ACC112 (cell line): Measurements from ENCODE around the gene NADSYN1.
"Not testable (repeated sequence)": the region's sequence is repeated elsewhere in the genome, so short reads cannot be mapped to it uniquely, and the experiment has no call there.

ENCODE experiments used
- H2AFZ ChIP-seq: fragments of 200-600 bp; sonication (generic); one replicate; pipeline ENCODE4 v1.6.0; 2017; ENCODE audit warnings: antibody characterized with exemption, low read length; ENCODE audit not compliant: unreplicated experiment
- H3K27ac ChIP-seq: fragments of 200-600 bp; sonication (generic); 2 replicates; pipeline ENCODE4 v1.5.1; 2014; ENCODE audit warnings: low read depth, mild to moderate bottlenecking, antibody characterized with exemption, low read length, moderate library complexity
- H3K27me3 ChIP-seq: fragments of 200-600 bp; sonication (generic); 2 replicates; pipeline ENCODE4 v1.6.1; 2014; ENCODE audit warnings: mild to moderate bottlenecking, antibody characterized with exemption, low read length, moderate library complexity, mixed read lengths; ENCODE audit not compliant: insufficient read depth
- H3K36me3 ChIP-seq: fragments of 200-600 bp; sonication (generic); 2 replicates; pipeline ENCODE4 v1.6.1; 2016; ENCODE audit warnings: mild to moderate bottlenecking, antibody characterized with exemption, low read length, moderate library complexity, mixed read lengths; ENCODE audit not compliant: insufficient read depth
- H3K4me1 ChIP-seq: fragments of 200-600 bp; sonication (generic); one replicate; pipeline ENCODE4 v1.6.1; 2016; ENCODE audit warnings: low read length, mixed read lengths; ENCODE audit not compliant: insufficient read depth, unreplicated experiment, control insufficient read depth
- H3K4me3 ChIP-seq: fragments of 200-600 bp; sonication (generic); 2 replicates; pipeline ENCODE4 v1.5.1; 2014; ENCODE audit warnings: mild to moderate bottlenecking, low read depth, low read length
- H3K79me2 ChIP-seq: fragments of 200-600 bp; sonication (generic); one replicate; pipeline ENCODE4 v1.6.0; 2016; ENCODE audit warnings: low read length; ENCODE audit not compliant: control insufficient read depth, unreplicated experiment, insufficient read depth

NADSYN1 gene

DNA sequence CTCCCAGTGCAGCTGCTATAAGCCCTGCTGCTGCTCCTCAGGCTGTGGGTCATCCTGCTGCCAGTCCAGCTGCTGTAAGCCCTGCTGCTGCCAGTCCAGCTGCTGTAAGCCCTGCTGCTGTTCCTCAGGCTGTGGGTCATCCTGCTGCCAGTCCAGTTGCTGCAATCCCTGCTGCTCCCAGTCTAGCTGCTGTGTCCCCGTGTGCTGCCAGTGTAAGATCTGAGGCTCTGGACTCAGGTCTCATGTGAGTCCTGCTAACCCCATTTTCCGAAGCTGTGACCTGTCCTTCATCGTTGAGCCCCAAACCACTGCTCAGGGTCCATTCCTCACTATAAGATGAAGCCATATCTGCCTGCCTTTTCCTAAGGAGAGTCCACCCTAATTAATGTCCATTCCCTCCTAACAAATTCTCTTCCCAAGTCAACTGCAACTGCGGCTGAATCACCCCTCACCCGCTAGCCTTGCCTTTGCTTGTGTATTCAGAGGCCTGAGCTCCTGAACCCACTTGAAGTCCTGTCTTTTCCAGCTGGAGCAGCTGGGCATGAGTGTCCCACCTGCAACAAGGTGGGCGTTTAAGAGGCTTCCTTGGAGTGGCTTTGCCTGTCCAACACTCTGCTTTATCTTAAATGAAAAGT is 74.7 kb downstream of the NADSYN1 start:
- H3K27ac ChIP-seq = no peak overlapping the region
- no peaks in the 10 kb centered on the region for H3K36me3 ChIP-seq
- no peaks in the 10 kb centered on the region for H3K4me1 ChIP-seq
- H3K27me3 ChIP-seq = peaks cover 17% of the 10 kb centered on the region; the same call in 1 of the 2 replicates
- no peak overlapping the region for H2AFZ ChIP-seq
- no peaks in the 10 kb centered on the region for H3K79me2 ChIP-seq
- no peak overlapping the region for H3K4me3 ChIP-seq

DNA sequence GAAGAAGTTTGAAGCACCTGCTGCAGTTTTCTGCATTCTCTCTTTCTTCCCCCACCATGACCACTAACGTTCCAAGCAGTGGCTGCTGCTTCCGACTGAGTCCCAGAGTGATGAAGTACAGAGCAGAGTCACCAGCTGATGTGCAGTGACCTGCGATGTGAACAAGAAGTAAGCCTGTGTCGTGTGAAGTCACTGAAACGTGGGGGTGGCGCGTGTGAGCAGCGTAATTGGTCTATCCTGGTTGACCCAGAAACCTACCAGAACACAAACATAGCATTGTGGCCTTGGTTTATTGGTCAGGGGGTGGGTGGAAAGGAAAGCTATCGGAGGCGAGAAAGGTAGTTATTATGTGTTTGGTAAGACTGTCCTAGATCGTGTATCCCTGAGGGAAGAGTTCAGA is 77.6 kb downstream of the NADSYN1 start:
- Histone ChIP-seq H3K36me3 (no peaks in the 10 kb centered on the region), H3K4me1 (no peaks in the 10 kb centered on the region), H3K79me2 (no peaks in the 10 kb centered on the region), H3K27me3 (peaks cover 8% of the 10 kb centered on the region; the same call in 1 of the 2 replicates), H2AFZ (no peak overlapping the region), H3K27ac (no peak overlapping the region), H3K4me3 (no peak overlapping the region)

DNA sequence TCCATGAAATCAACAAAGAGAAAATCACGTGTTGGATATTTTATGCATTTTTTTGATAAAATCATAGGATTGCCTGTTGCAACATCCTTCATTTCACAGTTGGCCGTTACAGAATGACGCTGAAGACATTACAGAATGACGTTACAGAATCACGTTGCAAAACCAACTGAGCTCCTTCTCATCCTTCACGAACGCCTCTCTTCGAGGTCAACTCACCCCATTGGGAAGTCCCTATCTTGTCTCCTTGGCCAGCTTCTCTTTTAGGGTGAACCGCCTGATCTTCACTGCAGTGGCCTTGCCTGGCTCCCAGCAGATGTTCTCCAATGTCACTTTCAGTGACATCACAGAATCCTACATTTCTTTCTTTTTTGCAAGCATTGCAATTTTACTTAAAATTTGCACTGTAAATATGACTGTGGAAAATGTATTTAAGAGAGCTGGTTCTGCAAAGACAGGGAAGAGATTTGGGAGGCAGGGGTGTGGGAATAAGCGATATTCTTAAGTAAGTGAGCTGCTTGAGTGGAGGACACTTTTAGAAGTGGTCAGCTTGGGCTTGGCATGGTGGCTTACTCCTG is 79.1 kb downstream of the NADSYN1 start:
- no peak overlapping the region for H3K27ac ChIP-seq

DNA sequence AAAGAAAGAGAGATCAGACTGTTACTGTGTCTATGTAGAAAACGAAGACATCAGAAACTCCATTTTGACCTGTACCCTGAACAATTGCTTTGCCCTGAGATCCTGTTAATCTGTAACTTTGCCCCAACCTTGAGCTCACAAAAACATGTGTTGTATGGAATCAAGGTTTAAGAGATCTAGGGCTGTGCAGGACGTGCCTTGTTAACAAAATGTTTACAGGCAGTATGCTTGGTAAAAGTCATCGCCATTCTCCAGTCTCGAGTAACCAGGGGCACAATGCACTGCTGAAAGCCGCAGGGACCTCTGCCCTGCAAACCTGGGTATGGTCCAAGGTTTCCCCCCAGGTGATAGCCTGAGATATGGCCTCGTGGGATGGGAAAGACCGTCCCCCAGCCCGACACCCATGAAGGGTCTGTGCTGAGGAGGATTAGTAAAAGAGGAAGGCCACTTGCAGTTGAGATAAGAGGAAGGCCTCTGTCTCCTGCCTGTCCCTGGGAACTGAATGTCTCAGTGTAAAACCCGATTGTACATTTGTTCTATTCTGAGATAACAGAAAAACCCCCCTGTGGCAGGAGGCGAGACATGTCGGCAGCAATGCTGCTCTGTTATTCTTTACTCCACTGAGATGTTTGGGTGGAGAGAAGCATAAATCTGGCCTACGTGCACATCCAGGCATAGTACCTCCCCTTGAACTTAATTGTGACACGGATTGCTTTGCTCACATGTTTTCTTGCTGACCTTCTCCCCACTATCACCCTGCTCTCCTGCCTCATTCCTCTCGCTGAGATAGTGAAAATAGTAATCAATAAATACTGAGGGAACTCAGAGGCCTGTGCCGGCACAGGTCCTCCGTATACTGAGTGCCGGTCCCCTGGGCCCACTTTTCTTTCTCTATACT is 82.0 kb downstream of the NADSYN1 start:
- H3K36me3 ChIP-seq, H2AFZ ChIP-seq, H3K27ac ChIP-seq, H3K79me2 ChIP-seq, H3K4me1 ChIP-seq, H3K4me3 ChIP-seq, H3K27me3 ChIP-seq: not testable (repeated sequence)

More for the DNA sequence above, 79.1 kb downstream of the NADSYN1 start:
- H2AFZ ChIP-seq = no peak overlapping the region
- H3K27me3 ChIP-seq = peaks cover 6% of the 10 kb centered on the region; the same call in 1 of the 2 replicates
- no peaks in the 10 kb centered on the region for H3K36me3 ChIP-seq
- H3K4me1 ChIP-seq = no peaks in the 10 kb centered on the region
- no peak overlapping the region for H3K4me3 ChIP-seq
- H3K79me2 ChIP-seq = no peaks in the 10 kb centered on the region

DNA sequence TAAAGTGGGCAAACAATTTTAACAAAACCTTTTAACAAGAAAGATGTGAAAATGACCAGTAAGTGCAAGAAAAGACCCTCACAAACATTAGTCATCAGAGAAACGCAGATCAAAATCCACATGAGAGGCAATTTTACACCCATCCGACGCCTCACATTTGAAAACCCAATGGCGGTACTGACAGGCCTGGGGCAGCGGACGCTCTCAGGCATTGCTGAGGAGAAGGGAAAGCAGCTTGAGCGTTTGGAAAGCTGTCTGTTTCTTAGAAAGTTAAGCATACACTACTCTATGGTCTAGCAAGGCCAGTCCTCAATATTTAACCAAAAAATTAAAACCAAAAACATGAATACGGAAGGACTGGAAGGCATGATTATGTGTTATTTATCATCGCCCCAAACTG is 82.8 kb downstream of the NADSYN1 start:
- Histone ChIP-seq H3K4me1 (no peaks in the 10 kb centered on the region), H3K4me3 (no peak overlapping the region), H3K27ac (no peak overlapping the region), H3K79me2 (no peaks in the 10 kb centered on the region), H2AFZ (no peak overlapping the region), H3K36me3 (no peaks in the 10 kb centered on the region), H3K27me3 (peaks cover 4% of the 10 kb centered on the region; the same call in 1 of the 2 replicates)

DNA sequence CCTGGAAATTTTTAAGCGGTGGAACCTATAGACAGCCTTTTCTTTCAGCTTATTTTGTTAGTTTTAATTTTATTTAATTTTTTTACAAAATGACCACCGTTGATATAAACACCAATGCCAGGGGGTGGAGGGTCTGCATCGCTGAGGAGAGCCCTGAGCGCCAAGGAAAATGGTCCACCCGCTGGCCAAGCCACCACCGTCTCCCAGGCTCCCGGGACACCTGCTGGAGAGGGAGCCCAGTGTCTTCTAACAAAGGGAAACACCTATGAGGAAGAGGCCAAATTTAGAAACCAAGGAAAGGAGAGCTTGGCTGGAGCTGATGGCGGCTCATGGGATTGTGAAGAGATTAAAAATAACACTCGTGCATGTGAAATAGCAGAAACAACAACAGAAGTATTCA is 84.5 kb downstream of the NADSYN1 start:
- no peak overlapping the region for H2AFZ ChIP-seq
- H3K4me1 ChIP-seq = no peaks in the 10 kb centered on the region
- H3K27me3 ChIP-seq = peaks cover 18% of the 10 kb centered on the region; the same call in 1 of the 2 replicates
- no peak overlapping the region for H3K27ac ChIP-seq
- H3K79me2 ChIP-seq = no peaks in the 10 kb centered on the region
- no peak overlapping the region for H3K4me3 ChIP-seq
- no peaks in the 10 kb centered on the region for H3K36me3 ChIP-seq

DNA sequence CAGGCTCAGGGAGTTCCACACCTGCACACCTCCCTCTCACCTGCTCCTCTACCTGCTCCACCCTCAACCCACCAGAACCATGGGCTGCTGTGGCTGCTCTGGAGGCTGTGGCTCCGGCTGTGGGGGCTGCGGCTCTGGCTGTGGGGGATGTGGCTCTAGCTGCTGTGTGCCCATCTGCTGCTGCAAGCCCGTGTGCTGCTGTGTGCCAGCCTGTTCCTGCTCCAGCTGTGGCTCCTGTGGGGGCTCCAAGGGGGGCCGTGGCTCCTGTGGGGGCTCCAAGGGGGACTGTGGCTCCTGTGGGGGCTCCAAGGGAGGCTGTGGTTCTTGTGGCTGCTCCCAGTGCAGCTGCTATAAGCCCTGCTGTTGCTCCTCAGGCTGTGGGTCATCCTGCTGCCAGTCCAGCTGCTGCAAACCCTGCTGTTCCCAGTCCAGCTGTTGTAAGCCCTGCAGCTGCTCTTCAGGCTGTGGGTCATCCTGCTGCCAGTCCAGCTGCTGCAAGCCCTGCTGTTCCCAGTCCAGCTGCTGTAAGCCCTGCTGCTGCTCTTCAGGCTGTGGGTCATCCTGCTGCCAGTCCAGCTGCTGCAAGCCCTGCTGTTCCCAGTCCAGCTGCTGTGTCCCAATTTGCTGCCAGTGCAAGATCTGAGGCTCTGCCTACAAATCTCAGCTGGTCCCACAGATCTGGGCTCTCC is 85.1 kb downstream of the NADSYN1 start, which contains the start of gene KRTAP5-8:
KRTAP5-8 (plus strand) TSS at position 49 of the 689 bp plus-strand sequence; CDS start at position 80, 31 bp downstream.
- not testable (repeated sequence) for H3K4me1 ChIP-seq, H3K4me3 ChIP-seq, H2AFZ ChIP-seq, H3K36me3 ChIP-seq, H3K79me2 ChIP-seq, H3K27ac ChIP-seq
- peaks cover 19% of the 10 kb centered on the region; the same call in 1 of the 2 replicates for H3K27me3 ChIP-seq

- H3K4me3 ChIP-seq = no peak overlapping the region
- no peak overlapping the region for H3K27ac ChIP-seq
Measured at GRCh38 chr11:71538666-71538990, 85.6 kb downstream of the NADSYN1 start.

DNA sequence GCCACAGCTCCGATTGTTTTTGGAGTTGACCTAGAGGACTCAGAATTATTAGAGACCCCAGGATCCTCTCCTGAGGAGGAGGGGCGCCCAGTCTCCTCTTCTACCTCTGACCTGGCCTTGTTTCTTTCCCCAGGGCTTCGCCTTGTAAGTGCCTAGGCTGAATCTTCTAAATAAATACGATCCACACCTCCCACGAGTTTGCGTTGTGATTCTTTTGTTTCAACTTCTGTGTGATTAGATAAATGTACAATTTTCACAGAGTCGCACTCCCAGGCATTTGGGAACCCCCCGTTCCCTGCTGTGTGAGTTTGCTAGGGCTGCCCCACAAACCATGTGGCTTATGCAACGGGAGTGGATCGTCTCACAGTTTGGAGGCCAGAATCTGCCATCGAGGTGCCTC is 86.0 kb downstream of the NADSYN1 start:
- Histone ChIP-seq H3K4me3 (no peak overlapping the region), H3K79me2 (no peaks in the 10 kb centered on the region), H3K27me3 (peaks cover 27% of the 10 kb centered on the region; the same call in 1 of the 2 replicates), H2AFZ (no peak overlapping the region), H3K36me3 (no peaks in the 10 kb centered on the region), H3K27ac (no peak overlapping the region), H3K4me1 (no peaks in the 10 kb centered on the region)

More at GRCh38 chr11:71538666-71538990, 85.6 kb downstream of the NADSYN1 start:
- H3K36me3 ChIP-seq = no peaks in the 10 kb centered on the region
- H3K27me3 ChIP-seq = peaks cover 23% of the 10 kb centered on the region; the same call in 1 of the 2 replicates
- no peaks in the 10 kb centered on the region for H3K79me2 ChIP-seq
- H2AFZ ChIP-seq = no peak overlapping the region
- H3K4me1 ChIP-seq = no peaks in the 10 kb centered on the region

- peaks cover 30% of the 10 kb centered on the region; the same call in 1 of the 2 replicates for H3K27me3 ChIP-seq
- H3K4me3 ChIP-seq, H3K79me2 ChIP-seq, H2AFZ ChIP-seq, H3K36me3 ChIP-seq, H3K27ac ChIP-seq, H3K4me1 ChIP-seq: not testable (repeated sequence)
Measured at GRCh38 chr11:71539971-71540370, 87.0 kb downstream of the NADSYN1 start.
